HG03064 (cell line): ENCODE results near the gene FAM32A.

Experiments
- ATAC-seq: cut with Tn5 transposase; IDR thresholded peaks from one replicate; pipeline ENCODE4 v1.9.1; 2021; ENCODE audit warnings: low read depth; ENCODE audit not compliant: unreplicated experiment

FAM32A gene

DNA sequence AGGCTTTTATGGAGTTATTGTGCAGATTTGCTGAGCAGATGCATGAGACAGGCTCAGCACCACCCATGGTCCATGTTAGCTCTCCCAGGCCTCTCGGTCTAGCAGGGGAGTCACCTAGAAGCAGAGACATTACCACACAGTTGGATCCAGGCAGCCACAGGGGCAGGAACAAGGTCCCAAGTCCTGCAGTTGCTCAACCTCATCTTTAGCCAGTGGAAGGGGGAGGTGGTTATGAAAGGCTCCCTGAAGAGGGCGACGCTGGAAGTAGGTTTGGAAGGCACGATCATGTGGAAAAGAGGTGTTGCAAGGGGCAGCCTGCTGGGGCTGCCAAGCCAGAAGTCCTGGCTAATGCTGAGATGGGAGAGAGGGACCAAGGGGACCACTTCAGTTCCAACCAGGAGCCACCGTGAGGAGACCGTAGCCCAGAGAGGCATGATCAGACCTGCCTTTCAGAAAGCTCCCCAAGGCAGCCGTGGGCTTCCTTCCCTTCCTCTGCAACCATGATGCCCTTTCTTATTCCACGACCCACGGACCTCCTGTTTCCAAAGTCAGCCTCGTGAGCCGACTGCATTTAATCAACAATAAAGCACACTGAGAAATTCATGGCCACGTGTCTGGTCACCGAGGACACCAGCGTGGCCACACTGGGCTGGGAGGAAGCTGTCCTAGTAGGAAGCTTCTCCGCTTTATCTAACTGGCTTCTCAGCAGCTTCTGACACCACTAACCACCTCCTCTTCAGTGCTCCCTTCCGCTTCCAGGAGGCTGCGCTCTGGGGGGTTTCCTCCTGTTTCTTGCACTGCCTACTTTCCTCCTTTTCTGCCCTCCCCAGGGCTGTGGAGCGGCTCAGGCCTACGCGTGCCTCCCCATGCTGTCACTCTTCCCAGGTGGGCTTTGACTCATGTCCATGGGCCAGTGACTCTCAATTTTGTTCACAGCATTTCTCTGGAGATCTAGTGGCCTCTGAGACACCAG is 15.1 kb downstream of the FAM32A start:
- ATAC-seq, result no peak

DNA sequence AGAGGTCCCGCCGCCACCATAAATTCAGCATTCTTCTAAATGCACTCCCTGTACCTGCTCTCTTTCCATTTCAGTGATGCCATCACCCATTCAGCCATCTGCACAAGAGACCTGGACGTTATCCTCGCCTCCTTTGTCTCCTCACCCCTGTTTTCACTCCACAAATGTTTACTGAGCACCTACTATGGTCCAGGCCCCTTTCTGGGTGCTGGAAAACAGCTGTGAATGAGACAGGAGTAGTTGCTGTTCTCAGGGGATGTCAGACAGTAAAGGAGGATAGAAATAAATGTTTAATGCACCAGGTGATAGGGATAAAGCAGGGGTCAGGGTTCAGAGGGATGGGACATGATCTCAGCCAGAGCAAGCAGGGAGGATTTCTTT is 15.8 kb downstream of the FAM32A start:
- ATAC-seq, result no peak

DNA sequence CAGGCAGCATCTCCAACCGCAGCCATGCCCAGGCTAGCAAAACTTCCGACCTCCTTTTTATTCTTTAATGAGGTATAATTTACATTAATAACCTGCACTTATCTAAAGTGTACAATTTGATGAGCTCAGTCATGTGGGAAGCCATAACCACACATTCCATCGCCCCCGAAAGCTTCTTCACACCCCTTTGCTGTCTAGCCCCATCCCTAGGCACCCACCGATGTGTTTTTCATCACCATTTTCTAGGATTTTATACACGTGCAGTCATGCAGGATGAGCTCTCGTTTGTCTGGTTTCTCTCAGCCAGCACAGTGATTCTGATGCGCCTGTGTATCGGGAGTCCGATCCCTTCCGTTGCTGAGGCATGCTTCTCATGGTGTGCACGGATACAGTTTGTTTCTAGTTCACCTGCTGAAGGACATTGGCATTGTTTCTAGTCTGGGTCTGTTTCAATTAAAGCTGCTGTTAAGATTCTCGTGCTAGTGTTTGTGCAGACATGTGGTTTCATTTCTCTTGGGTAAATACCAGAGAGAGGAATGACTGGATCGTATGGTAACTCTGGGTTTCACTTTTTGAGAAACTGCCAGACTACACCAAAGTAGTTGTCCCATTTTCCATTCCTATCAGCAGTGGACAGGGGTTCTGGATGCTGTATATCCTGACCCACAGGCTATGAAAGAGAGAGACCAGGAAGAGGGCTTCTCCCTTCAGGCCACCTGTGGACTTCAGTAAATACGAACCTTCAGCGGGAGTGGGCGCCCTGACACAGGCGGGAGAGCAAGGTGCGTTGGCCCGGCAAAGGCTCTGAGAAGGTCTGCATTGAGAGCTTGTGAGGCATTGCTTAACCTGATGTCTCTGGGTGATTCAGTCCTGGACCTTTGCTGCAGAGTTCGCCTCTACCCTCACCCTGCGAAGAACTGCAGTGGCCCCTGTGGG is 17.4 kb downstream of the FAM32A start:
- no peak for ATAC-seq

DNA sequence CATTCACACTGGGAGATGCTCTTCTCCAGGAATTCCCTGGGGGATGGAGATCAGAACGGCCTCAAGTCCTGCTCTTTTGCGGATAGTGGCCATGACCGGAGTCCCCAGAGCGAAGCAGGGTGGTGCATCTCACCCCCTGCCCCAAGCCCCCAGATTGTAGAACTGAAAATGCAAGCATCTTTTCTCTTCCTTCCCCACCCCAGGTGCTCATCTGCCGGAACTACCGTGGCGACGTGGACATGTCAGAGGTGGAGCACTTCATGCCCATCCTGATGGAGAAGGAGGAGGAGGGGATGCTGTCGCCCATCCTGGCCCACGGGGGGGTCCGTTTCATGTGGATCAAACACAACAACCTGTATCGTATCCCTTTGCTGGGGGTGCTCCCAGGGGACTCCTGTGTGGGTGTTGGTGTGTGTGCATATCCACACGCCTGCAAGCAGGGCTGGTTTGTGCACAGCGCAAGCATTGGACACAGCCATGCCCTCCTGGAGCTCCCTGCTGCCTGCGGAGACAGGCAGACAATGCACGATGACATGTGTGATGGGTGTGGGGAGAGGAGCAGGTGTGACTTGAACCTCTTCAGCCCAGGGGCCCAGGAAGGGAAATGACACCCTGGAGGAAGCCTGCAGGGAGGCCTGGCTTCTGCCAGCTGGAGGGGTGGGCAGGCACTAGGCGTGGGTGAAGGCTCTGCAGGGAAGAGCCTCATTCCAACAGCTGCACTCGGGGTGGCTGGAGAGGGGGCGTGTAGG is 18.2 kb downstream of the FAM32A start:
- ATAC-seq, result no peak

DNA sequence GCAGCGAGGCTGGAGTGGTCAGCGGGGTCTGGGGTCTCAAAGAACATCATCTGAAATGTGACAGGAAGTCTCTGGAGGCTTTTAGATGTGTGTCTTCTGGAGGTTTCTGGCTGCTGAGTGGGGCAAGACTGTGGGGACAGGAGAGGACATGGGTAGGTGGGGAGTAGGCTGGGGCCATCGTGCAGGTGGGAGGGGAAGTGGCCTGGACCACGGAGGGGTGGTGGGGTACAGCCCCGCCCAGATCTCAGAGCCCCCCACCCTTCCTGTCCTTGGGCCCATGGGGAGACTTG is 18.7 kb downstream of the FAM32A start:
- ATAC-seq, result no peak

DNA sequence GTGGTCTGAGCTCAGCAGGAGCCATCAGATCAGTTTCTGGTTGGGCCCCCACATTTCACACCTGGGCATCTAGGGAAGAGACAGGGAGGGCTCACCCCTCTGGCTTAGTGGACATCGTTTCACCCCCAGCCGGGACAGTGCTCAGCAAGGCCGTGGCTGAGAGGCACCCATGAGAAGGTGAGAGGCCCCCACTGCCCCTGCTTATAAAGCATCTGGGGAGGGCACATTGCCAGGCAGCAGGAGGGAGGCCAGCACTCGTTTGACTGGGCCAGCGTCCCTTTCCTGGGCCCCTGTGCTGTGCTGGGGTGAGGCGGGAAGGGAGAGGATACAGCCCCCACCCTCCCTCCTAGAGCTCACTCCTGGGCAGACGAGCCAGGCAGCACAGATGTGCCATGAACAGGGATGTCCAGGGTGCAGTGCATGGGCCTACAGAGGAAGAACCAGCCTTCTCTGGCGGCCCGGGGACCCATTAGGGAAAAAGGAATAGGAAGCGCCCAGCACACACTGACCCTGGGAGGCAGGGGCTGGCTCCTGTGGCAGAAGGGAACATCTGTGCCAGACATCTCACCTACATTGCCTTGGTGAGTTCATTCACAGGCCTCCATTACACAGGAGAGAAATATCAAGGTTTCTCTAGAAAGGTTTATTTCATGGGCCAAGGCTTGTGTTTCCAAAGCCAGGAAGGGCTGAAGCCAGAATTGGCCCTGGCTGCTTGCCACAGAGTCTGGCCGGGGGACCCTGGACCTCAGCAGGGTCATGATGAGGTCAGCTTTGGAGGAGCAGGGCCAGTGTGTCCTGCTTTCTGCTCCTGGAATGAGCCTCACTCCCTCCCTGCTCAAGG is 20.2 kb downstream of the FAM32A start:
- no peak for ATAC-seq

DNA sequence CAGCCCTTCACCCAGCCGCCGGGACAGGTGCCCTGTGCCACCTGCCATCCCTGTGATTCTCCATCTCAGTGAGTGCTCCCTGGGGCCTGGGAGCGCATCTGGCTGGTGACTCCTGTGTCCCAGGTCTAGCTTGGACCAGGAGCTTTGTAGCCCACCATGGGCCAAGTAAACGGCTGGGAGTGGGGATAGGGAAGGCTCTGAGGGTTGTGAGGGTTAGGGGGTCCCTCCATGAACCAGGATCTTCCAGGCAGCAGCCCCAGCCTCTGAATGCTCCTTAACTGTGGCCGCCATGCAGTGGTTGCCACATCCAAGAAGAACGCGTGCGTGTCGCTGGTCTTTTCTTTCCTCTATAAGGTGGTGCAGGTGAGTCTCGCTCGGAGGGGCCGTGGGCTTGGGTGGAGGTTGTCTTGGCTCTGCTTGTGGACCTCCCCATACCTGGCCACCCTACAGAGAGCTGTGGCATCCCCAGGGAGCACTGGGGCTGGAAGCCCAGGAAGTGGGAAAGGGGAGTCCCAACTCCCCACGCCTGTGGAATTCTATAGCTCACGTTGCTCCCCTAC is 20.9 kb downstream of the FAM32A start:
- no peak for ATAC-seq

DNA sequence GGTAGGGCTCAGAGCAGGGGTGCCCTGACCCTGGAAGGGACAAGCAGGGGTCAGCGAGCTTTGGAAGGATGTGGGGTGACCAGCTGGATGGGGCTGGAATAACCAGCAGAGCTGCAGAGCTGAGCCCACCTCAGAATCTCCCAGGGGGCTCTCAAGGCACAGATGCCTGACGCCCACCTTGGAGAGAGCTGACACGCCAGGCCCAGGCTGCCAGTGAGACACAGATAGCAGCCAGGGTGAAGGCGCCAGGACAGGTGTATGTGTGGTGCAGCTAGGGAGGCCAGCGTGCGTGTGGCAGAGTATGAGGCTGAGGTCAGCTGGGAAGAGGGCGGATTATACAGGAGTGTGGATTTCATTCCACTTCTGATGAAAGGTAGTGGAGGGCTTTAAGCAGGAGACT is 21.4 kb downstream of the FAM32A start:
- no peak for ATAC-seq

DNA sequence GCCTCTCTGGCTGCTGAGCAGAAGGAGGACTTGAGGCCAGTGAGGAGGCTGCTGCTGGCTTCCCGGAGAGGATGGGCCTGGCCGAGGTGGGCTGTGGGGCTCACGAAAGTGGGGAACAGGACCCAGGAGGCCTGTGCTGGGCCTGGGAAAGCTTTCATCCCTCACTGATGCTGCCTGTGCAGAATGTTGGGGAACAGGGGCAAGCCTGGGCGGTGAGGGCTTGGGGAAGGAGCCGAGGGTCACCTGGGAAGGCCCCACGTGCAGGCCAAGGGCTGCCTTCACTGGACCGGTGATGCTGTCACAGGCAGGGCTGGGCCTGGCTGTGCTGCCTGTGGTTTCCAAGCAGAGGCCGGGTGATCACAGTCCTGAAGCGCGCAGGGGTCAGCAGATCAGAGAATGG is 21.9 kb downstream of the FAM32A start:
- ATAC-seq, result no peak

DNA sequence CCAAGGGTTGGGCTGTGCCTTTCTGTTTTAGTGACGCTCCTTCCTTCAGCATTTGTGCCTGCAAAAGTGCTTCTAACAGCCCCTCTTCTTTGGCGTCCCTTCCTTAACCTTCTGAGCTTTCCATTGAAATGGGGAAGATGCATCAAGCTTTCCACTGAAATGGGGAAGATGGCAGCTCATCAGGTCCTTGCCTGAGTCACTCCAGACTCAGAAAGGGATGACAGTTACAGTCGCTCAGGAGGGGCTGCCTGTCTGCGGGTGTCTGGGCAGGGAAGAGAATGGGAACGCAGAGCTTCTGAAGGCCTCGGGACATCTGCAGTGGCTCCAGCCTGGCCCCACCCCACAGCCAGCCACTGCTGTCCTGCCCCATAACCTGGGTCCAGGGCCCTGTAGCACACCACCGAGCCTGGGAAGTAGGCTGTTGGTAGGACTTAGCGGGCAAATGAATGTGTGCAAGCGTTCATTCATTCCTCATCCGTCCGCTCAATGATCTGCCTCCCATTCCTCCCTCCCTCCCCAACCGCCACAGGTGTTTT is 22.3 kb downstream of the FAM32A start:
- no peak for ATAC-seq

DNA sequence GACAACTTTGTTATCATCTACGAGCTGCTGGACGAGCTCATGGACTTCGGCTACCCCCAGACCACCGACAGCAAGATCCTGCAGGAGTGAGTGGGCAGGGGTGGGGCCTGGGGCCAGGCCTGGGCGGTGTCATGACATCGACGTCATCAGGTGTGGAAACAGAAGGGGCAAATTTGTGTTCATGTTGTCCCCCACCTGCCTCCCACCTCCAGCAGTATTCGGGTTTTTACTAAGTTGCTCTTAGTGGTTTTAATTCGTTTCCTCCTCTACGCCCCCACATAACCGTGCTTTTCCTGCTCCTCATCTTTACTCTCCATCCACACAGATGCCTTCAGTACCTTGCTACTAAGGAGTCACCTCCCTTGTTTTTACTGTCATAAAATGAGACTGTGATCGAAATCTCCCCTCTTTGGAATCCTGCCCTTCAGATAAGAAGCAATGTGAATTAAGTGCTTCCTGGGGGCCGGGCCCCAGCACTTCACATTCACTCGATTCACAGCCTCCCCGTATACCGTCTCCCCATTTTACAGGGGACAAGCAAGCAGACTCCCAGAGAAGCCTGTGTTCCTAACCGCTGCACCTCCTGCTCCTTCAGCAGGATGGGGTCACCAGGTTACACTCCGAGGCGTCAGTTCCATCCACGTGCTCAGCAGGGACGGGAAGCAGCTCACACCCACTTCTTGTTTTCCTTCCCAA is 23.0 kb downstream of the FAM32A start:
- no peak for ATAC-seq

DNA sequence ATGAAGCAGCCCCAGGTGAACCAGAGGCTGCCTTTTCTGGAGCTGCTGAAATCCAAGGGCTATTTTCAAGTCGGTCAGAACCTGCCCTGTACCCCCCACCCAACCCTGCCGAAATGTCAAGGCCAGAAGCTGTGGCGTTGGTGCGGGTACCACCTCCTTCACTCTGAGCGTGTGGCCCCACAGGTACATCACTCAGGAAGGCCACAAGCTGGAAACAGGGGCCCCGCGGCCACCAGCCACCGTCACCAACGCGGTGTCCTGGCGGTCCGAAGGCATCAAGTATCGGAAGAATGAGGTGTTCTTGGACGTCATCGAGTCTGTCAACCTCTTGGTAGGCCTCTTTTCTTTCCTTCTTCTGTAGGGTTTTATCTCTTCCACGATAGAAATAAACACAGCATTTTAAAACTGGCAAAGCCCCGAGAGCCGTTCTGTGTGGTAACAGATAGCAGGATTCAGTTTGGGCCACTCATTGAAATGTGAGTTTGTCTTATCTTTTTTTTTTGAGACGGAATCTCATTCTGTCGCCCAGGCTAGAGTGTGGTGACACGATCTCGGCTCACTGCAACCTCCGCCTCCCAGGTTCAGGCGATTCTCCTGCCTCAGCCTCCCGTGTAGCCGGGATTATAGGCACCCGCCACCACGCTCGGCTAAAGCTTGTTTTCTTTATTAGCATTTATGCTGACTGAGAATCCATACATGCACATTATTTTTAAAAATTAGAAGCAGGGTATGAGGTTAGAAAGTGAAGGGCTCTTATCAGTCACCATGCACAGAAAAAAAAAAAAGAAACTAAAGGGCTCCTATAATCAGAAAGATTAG is 23.8 kb downstream of the FAM32A start:
- ATAC-seq, result no peak

DNA sequence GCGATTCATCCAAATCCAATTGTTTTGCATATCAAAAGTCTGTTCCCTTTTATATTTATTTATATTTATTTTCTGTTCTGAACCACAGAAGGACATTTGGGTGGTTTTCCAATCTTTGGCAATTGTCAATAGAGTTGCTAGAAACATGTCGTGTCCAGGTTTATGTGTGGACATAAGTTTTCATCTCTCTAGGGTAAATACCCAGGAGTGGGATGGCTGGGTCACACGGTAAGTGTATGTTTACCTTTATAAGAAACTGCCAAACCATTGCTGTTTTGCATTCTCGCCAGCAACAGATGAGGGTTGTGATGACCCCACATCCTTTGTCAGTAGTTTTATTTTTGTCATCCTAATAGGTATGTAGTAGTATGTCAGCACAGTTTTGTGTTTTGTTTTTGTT is 25.0 kb downstream of the FAM32A start:
- no peak for ATAC-seq

DNA sequence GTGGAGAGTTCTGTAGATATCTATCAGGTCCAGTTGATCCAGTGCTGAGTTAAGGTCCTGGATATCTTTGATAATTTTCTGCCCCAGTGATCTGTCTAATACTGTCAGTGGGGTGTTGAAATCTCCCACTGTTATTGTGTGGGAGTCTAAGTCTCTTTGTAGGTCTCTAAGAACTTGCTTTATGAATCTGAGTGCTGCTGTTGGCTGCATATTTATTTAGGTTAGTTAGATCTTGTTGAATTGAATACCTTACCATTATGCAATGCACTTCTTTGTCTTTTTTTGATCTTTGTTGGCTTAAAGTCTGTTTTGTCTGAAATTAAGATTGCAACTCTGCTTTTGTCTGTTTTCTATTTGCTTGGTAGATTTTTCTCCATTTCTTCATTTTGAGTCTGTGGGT is 27.9 kb downstream of the FAM32A start:
- ATAC-seq, result no peak

DNA sequence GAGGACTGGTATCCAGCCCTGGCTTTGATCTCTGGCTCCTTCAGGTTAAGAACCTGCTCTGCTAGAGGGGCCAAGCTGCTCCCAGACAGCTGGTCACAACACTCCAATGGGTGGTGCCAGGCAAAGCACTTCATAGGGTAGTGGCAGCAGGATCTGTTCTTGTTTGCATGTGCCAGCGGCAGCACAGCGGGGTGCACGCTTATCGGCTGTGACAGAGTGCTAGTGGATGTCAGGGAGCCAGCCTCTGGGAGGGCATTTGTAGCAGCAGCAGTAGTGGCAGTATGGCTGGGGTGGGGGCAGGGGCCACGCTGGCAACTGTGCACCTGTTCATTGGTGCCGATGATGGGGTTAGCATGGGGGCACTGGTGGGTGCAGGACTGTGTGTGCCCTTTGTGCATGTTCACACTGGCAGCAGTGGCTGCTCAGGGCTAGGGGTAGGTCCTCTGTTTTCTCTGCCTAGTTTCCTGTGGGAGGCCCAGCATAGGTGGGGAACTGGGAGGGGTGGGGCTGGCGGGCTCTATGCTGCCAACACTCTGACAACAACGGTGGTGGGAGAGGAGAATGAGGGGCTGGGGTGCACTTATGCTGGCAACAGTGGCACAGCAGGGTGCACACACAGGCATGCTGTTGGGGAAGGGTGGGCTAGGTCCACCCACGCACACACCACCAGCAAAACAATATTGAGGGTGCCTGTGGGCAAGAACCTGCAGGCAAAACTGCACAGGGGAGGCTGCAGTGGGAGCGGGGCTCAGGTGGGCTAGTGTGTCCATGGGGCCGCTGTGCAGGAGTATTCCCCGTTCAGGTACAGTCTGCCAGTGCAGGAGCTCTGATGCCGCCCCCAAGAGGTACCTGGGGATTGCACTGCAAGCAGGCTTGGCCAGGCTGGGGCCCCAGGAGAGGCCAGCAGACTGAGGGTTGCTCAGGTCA is 31.8 kb downstream of the FAM32A start:
- no peak for ATAC-seq

DNA sequence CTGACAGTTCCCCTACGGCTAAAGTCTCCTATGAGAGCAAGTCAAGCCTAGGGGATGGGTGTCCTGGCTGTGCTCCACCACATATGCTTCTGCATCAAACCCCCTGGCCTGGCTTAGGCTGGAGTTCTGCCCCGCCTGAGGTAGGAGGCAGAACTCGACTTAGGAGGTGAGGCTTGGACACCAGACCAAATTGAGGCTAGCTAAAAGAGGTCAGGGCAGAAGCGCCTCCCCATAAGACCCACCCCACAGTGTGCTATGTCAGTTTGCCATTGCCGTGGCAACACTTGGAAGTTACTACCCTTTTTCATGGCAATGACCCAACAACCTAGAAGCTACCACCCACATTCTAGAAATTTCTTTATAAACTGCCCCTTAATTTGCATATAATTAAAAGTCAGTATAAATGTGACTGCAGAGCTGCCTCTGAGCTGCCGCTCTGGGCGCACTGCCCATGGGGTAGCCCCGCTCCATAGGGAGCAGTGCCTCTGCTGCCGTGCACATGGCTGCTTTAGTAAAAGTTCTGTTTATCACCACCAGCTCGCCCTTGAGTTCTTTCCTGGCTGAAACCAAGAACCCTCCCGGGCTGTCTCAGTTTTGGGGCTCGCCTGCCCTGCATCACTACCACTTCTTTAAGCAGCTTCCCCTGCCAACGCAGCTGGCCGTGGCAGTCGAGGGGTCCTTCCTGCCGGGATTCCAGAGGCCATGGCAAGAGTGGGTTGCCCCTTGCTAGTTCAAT is 32.7 kb downstream of the FAM32A start:
- no peak for ATAC-seq
